Putamen (tissue), 1 donor: ENCODE results near the gene GALNT16.

Experiments
- DNase-seq: peaks from one replicate; pipeline ENCODE4 v3.0.0-alpha.2; 2016; ENCODE audit warnings: low spot score

GALNT16 gene

DNA sequence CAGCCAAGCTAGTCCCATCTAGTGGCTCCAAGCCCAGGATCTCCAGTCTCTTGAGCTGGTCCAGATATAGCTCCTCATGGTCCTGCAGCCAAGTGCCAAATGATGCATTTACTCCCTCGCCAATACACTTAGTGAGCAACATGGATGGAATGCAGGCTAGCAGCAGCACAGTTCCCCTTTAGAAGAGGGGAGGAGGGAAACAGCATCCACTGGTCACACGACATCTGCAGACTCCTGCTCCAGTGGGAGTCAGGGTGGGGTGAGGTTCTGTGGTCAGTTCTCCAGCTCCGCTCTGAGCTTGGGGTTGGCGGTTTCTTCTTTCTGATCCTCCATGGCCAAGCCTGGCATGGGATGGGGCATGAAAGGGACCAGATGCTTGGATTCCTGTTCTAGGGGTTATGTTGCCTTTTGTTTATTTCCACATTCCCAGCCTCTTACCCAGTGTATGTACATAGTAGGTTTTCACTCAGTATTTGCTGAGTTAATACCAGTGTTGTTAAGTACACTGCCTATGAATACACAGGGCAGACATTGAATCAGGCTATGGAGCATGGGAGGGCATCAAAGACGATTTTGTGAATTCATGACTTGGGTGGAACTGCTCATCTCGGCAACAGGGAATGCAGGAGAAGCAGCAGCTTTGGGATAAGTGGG lies 57.3 kb downstream of the GALNT16 start:
- DNase-seq, result no peak

DNA sequence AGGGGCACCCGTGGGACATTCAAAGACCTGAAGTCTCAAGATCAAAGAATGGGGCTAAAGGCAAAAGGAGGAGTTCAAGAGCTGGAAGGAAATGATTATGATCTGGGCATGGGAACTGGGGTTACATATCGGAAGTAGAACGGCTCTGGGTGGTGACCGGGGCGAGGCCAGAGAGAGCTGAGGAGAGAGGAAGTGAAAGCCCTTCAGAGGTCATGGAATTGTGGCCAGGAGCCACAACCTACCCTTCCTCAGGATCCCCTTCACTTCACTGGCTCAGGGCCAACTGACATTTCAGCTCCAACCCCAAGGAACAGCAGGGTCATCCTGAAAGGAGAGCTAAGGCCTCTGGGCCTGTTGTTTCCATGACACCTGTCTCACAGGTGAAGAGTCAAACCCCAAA lies 57.8 kb downstream of the GALNT16 start:
- DNase-seq, result no peak

GRCh38 chr14:69318241-69318640 lies 58.3 kb downstream of the GALNT16 start:
- no peak for DNase-seq

GRCh38 chr14:69318901-69319475 lies 59.0 kb downstream of the GALNT16 start:
- no peak for DNase-seq

DNA sequence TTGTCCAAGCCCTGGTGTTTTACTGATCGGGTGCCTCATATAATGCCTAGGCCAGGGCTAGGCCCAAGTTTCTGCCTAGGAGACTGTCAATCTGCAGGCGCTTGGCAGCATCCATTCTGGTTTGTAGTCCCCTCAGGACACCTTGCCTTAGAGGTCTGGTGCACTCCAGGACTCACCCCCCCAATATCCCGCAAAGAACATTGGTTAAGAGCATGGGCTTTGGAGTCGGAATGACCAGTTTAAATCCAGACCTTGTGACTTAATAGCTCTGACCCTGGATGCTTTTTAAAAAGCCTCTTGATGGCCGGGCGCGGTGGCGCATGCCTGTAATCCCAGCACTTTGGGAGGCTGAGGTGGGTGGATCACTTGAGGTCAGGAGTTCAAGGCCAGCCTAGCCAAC lies 60.0 kb downstream of the GALNT16 start:
- DNase-seq, result no peak

DNA sequence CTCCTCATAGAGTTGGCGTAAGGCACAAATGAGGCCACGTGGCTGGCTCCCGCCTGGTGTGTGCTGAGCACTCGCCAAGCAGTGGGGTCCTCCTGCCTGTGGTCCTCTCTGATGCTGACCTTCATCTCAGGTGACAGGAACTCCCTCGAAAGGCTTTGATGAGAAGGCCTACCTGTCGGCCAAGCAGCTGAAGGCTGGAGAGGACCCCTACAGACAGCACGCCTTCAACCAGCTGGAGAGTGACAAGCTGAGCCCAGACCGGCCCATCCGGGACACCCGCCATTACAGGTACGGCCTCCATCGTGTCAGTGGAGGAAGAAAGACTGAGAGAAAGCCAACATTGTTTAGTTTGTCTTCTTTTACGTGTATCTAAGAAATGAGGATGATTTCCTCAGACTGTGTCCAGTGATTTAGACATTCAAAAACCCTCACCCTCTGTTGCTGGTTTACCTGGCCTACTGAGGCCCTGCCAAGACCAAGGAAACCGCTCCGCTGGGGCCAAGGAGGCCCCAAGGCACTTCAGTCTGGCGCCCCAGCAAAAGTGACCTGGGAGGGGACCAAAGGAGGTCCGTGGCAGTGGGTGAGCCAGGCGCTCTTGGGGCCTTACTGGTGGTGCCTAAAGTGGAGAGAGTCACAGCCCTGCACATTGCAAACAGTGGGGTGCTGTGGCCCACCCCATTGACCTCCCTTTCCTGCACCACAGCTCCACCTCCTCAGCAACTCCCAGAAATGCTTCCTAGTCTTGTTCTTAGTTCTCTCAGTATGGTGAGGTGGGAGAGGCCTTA lies 60.8 kb downstream of the GALNT16 start:
- no peak for DNase-seq

DNA sequence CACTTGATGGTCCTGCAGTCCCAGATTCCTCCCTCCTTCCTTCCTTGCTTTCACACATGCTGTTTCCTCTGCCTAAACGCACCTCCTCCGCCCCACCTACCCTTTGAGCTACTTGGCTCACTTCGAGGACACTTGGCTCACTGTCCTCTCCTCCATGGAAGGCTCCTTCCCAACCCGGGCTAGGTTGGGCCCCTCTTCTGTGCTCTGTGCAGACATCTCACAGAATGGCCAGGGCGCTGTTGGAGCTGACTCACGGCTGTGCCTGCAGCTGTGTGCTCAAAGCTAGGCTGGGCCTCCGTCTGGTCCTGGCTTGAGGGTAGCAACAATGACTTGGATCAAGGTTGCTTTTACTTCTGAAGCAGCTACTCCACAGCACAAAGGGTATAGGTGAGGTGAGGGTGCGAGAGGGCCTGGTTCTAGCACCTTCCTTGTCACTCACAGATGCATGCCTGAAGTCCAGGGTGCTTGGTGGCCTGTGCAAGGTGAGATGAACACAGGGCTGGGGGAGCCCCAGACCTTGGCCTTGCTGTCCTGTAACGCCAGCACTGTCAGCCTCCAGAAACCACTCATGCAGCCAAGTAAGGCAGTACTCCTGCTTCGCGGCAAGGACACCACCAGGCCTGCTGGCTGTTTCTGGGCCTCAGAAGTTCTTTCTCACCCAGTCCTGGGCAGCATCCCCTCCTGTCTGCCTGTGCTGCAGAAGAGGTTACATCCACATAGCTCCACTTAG lies 61.8 kb downstream of the GALNT16 start:
- DNase-seq, result no peak

- DNase-seq, result no peak
Measured at GRCh38 chr14:69323266-69323998, 63.5 kb downstream of the GALNT16 start.

GRCh38 chr14:69323999-69324282 lies 64.0 kb downstream of the GALNT16 start:
- DNase-seq, result no peak

- no peak for DNase-seq
Measured at GRCh38 chr14:69324341-69324931, 64.5 kb downstream of the GALNT16 start.

GRCh38 chr14:69325086-69325485 lies 65.1 kb downstream of the GALNT16 start:
- no peak for DNase-seq

DNA sequence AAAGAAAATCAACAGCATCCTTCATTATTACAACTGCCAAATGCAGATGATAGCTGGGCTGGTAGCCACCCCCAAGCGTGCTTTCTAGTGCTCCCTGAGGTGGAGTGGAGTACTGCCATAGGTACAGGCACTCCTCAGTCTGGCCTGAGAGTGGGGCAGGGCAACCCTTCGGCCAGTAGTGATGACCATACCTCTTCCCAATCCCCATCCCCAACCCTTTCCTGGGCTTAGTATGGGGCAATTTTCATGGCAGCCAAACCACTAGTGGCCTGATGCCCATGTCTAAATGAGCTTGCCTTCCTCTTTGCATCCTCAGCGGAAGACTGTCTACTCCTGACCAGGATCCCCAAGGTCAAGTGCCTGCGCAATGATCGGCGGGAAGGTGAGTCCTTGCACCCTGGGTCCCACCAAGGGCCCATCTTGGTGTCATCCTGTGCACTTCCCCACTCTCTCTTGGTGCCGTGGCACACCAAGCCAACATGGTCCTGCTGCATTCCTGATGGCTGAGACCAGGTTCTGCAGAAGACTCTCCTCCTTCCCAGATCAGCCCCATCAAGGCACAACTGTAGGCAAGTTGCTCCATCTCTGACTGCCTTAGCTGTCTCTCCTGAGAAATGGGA lies 65.8 kb downstream of the GALNT16 start:
- no peak for DNase-seq

DNA sequence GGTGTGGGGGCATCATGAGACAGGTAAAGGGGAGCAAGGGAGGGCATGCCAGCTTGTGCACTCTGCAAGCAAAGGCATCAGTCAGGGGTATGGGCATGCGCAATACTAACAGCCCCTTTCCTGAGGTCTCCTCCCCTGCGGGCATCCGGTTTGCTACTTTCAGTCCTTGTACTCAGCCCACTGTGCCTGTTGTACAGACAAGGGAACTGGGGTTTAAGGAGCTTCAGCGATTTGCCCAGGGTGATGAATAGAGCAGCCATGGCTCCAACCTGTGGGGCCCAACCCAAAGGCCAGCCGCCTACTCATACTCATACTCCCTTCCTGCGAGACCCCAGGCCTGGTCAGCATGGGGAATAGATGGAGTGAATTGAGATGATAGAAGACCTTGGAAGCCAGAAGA lies 66.7 kb downstream of the GALNT16 start:
- no peak for DNase-seq

GRCh38 chr14:69327507-69327906 lies 67.5 kb downstream of the GALNT16 start:
- DNase-seq, result no peak

DNA sequence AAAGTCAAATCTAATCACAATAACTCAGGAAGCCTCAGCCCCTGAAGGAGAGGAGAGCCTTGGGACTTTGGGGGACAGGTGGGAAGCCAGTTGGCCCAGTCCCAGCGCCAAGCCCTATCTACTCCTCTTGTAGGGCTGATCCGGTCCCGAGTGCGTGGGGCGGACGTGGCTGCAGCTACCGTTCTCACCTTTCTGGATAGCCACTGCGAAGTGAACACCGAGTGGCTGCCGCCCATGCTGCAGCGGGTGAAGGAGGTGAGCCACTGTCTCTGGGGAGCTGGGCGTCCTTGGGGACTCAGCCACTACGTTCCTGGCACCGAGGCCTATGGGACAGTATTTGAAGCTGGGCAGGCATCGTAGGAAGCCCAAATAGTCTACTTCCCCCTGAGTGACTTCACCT lies 68.4 kb downstream of the GALNT16 start:
- DNase-seq, result no peak

GRCh38 chr14:69328765-69329164 lies 68.8 kb downstream of the GALNT16 start:
- no peak for DNase-seq

DNA sequence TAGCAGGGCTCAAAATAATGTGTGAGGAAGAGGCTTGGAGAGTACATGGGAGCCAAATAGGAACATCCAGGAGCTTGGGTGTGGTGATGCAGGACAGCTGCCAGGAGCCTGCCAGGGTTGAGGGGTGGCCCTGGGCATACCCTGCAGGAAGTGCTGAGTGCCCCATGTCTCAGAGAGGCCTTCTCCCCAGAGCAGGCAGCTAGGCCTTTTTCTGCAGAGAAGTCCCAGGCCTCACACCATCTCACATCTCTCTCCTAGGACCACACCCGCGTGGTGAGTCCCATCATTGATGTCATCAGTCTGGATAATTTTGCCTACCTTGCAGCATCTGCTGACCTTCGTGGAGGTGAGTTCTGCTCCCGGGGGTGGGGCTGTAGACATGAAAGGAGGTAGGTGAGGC lies 71.2 kb downstream of the GALNT16 start:
- no peak for DNase-seq

DNA sequence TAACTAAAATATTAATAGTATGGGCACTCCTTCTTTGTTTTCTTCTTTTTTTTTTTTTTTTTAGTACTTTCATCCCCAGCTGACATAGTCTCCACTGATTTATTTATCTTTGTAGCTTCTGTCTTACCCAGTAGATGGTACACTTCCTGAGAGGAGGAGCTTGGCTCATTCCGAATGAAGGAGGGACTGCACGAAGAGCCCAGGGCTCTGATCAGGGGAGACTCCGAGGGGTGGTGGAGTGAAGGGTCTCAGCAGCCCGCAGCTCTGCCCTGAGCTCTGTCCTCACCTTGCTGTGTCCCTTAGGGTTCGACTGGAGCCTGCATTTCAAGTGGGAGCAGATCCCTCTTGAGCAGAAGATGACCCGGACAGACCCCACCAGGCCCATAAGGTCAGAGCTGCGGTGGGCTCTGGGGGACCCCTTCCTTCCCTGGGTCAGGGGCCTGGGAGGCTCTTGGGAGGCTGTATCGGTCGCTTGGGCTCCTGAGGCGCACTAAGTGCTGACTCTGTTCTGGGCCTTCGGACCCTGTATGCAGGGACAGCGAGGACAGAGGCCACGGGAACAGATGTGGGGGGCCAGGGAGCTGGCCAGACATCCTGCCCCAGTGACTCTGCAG lies 72.9 kb downstream of the GALNT16 start:
- DNase-seq, result no peak

- no peak for DNase-seq
Measured at GRCh38 chr14:69333791-69334337, 73.9 kb downstream of the GALNT16 start.

DNA sequence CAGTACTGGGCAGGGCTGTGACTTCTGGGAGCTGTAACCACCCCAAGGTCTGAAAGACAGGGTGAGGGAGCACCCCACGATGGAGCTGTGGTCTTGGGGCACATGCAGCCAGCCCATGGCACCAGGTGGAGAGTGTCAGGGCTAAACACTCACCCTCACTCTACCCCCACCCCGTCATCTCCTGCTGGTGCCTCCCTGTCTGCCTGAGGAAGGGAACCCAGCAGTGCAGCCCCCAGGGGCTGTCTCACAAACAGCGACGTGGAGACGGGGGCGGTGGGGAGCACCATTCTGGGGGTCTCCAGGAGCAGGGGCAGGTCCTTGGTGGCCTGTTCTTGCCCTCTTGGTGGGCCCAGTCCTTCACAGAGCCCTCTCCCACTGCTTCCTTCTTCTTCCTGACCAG lies 74.6 kb downstream of the GALNT16 start:
- no peak for DNase-seq

DNA sequence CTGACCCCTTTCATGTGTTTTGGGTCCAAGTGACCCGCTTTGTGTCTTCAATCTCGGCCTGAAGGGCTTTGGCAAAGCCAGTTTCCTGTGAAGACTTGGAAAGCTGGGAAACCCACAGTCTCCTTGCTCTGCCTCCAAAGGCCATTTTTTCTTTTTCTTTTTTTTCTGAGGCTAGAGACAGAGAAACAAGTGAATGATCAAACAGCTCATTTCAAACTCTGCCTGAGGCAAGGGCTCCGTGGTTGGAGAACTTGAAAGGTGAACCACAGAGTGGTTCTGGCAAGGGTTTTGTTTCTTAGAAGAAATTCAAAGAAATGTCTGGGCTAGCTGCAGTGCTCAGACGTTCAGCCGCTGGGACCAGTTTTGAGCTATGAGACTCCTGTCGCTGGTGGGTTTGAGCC lies 75.4 kb downstream of the GALNT16 start:
- peak; percentile 24 for DNase-seq
